HG02981 (cell line): ENCODE measurements around the gene GAS6.

ENCODE experiments used
- ATAC-seq: cut with Tn5 transposase; IDR thresholded peaks from one replicate; pipeline ENCODE4 v1.9.1; 2021; ENCODE audit warnings: mild to moderate bottlenecking, moderate library complexity; ENCODE audit not compliant: unreplicated experiment

GAS6 gene

DNA sequence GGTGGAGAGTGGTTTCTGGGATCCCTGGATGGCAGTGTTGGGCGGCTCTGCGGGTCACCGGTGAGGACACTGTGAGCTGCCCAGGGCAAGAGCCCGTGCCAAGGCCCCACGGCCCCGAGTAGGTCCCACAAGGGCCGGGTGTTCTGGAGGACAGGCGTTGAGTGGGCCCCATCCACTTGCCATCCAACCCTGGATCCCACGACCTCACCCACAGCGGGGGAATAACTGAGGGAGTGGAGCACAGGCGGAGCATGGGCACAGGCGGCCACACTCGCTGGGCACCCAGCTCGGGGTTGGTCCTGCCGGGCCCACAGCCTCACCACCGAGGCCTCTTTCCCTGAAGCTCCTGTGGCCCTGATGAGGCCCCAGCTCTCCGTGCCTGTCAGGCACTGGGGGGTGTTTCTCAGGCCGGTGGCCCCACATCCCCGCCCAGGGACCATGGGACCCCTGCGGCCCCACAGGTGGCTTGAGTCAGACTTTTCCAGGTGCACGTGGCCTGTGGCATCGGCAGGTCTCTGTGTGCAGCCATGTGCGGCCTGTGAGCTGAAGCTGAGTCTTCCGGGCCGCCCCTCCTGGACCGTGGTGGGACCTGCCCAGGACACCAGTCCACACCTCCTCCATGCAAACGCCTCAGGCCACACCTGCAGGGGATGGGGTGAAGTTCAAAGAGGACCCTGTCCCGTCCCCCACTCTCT lies 88.3 kb downstream of the GAS6 start:
- no peak for ATAC-seq

DNA sequence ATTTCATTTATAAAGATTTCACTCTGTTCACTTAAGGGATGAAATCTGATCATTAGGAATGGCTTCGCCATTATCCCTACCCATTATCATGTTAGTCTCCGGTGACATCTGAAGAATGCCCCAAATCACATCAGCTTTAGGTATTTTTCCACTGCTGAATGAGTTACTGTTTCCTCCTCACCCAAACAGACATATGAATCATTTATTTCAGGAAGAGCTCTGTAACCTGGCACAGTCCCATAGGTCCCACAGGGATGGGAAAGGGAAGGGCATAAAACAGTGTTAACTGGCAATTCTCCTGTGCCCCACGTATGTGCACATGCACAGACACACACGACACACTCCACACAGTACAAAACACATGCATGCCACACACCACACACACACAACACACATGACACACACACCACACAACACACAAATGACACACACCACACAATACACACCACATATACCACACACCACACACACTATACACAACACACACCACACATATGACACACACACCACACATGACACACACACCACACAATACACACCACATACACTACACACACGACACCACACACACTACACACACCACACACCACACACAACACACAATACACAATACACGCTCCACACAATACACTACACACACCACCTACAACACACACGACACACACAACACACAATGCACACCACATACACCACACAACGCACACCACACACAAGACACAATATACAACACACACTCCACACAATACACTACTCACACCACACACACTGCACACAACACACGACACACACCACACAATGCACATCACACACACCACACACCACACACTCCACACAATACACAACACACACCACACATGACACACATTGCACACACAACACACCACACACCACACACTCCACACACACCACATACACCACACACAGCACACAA lies 89.4 kb downstream of the GAS6 start:
- ATAC-seq = no peak

DNA sequence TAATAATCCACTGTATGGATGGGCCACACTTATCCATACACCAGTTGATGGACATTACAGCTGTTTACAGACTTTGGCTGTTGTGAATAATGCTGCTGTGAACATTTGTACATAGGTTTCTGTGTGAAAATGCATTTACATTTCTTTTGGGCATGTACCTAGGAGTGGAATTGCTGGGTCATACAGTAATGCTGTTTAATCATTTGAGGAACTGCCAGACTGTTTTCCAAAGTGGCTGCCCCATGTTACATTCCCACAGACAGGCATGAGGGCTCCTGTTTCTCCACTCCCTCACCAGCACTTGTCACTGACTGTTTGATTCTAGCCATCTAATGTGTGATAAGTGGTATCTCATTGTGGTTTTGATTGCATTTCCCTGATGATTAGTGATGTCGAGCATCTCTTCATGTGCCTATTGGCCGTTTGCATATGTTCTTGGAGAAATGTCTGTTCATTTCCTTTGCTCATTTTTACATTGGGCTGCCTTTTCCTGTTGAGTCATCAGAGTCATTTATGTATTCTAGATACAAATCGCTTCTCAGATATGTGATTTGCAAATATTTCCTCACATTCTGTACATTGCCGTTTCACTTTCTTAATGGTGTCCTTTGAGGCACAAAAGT lies 92.1 kb downstream of the GAS6 start:
- ATAC-seq = no peak

DNA sequence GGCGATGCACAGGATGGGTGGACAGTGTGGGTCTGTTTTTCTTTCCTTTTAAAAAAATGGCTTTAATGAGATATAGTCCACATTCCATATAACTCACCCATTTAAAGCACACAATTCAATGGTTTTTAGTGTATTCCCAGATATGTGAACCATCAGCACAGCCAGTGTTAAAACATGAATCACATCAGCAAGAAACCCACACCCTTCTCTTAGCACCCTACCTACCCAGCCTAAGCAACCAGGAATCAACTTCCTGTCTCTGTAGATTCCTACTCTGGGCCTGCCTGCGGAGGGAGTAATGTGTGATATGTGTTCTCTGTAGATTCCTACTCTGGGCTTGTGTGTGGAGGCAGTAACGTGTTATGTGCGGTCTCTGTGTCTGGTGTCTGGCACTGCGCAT lies 92.9 kb downstream of the GAS6 start:
- no peak for ATAC-seq
